GM12891 (cell line): Measurements from ENCODE around the gene WDR26.

Source experiments
- POLR2A ChIP-seq: IDR thresholded peaks from 2 replicates; pipeline ENCODE4 v1.6.1; 2011; ENCODE audit warnings: low read depth, low read length, control low read depth
- POLR2AphosphoS5 ChIP-seq: IDR thresholded peaks from 2 replicates; pipeline ENCODE4 v1.6.1; 2011; ENCODE audit warnings: low read depth, low read length, control low read depth
- TAF1 ChIP-seq: IDR thresholded peaks from 2 replicates; pipeline ENCODE4 v1.6.1; 2011; ENCODE audit warnings: low read depth, low read length, control low read depth

DNA sequence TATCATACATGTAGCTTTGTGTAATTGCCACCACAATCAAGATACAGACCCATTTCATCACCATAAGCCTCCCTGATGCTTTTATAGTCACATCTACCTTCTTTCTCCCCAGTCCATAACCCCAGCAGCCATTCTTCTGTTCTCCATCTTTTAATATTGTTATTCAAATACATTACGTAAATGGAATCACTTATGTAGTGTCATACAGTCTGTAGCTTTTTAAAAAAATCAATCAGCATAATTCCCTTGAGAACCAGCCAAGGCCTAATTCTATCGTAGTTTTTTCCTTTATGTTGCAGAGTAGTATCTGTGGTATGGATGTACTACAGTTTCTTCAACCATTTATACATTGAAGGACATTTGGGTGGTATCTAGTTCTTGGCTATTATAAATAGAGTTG, 31.6 kb upstream of the WDR26 start:
- no peak for TF ChIP-seq POLR2AphosphoS5
- TF ChIP-seq TAF1 = no peak
- TF ChIP-seq POLR2A = no peak
